Pancreas (tissue), 10 donors: ENCODE measurements around the gene SYTL3. TPM values are rescaled to one million over a fixed set of nuclear protein-coding genes. Genes with fewer than 3 reads are reported as not detected.

Source experiments
- ATAC-seq, 4 donors: fragments of 200-7000 bp; cut with Tn5 transposase; one replicate each; pipeline versions ENCODE4 v1.8.0 to v1.9.1; 2020; ENCODE audit warnings: mild to moderate bottlenecking in 4 of 4, moderate library complexity in 4 of 4
- DNase-seq, 6 donors: peaks; one replicate each; pipeline ENCODE4 v3.0.0-alpha.2; 2020
- FAIRE-seq: peaks from 2 replicates; lab custom pipeline; 2012; peaks lifted over from hg19 to GRCh38; lab: Jason Lieb, UNC
- H3K27ac ChIP-seq, 4 donors: fragments of 200-600 bp; sonication (generic); 1 replicate in 3 of 4; 2 replicates in 1 of 4; pipeline versions ENCODE4 v1.5.0 to v1.8.0; 2020
- H3K27me3 ChIP-seq, 4 donors: fragments of 200-600 bp; one replicate each; pipeline ENCODE4 v1.8.0; 2021
- H3K36me3 ChIP-seq, 3 donors: fragments of 200-600 bp; sonication (generic) in 1 of 3; one replicate each; pipeline versions ENCODE4 v1.5.0 to v1.8.0; 2020 to 2021
- H3K4me1 ChIP-seq, 3 donors: fragments of 200-600 bp; one replicate each; pipeline ENCODE4 v1.8.0; 2021
- H3K4me3 ChIP-seq, 4 donors: fragments of 200-600 bp; sonication (generic) in 2 of 4; one replicate each; pipeline versions ENCODE4 v1.5.0 to v1.8.0; 2020 to 2021
- H3K9me3 ChIP-seq, 4 donors: fragments of 200-600 bp; one replicate each; pipeline ENCODE4 v1.8.0; 2021
- WGBS, 2 donors: extraction: QIAGEN DNeasy Blood & Tissue Kit; methylation state at CpG; one replicate each; pipeline ENCODE4 v1.1.7; 2013; 5-methylcytosine and 5-hydroxymethylcytosine counted together
- intact Hi-C, 3 donors: fragments of 100-400 bp; cut with DNase I; formaldehyde crosslinking; loops; one replicate each; pipeline versions ENCODE4 v1.11.1 to v1.14.2; 2022
- polyA plus RNA-seq, 2 donors: library from polyadenylated mRNA; stranded (reverse); fragments of 200-250 nt; gene quantifications; one replicate each; pipeline ENCODE4 v1.2.3, GENCODE V29; 2013
- total RNA-seq, 6 donors: library from RNA; stranded (reverse); fragmentation: NEBNext Ultra II Directional in 4 of 6; extraction: Animal tissue kit (Norgen Biotek cat#: 25700) in 4 of 6; gene quantifications; one replicate each; pipeline versions ENCODE4 v1.2.1 to v1.2.4, GENCODE V29; 2021 to 2023
- TF ChIP-seq, protein P1 (sequence below), 4 donors: fragments of 200-600 bp; sonication (generic) in 3 of 4; IDR thresholded peaks; one replicate each; pipeline versions ENCODE4 v1.5.0 to v1.8.0; 2021; ENCODE audit warnings: antibody characterized with exemption in 4 of 4
- donor health status: healthy with polysubstance abuse.
- donor health status: DM: no; HTN: no; CAD: no; lungs with moderate emphysema.
- donor health status: DM: no; HTN: no; CAD: no.
- donor health status: control.
- donor health status: control.
- donor health status: Bipolar disorder and iron deficiency.
- donor health status: DM: yes; HTN: yes; CAD: no.
- donor health status: DM: no; HTN: no; CAD: no.
- donor health status: DM: no; HTN: no; CAD: no.
- donor health status: DM: yes; HTN: yes; CAD: no.

The SYTL3 gene
- total and polyA plus RNA-seq, 8 donors = 0.28 to 1.9 (median 0.83) TPM

- H3K36me3 ChIP-seq = peaks cover 7 to 52% (median 21%) of the 10 kb centered on the region in 3 donors
- no peak overlapping the region for H3K27ac ChIP-seq
- TF ChIP-seq, protein P1, sequence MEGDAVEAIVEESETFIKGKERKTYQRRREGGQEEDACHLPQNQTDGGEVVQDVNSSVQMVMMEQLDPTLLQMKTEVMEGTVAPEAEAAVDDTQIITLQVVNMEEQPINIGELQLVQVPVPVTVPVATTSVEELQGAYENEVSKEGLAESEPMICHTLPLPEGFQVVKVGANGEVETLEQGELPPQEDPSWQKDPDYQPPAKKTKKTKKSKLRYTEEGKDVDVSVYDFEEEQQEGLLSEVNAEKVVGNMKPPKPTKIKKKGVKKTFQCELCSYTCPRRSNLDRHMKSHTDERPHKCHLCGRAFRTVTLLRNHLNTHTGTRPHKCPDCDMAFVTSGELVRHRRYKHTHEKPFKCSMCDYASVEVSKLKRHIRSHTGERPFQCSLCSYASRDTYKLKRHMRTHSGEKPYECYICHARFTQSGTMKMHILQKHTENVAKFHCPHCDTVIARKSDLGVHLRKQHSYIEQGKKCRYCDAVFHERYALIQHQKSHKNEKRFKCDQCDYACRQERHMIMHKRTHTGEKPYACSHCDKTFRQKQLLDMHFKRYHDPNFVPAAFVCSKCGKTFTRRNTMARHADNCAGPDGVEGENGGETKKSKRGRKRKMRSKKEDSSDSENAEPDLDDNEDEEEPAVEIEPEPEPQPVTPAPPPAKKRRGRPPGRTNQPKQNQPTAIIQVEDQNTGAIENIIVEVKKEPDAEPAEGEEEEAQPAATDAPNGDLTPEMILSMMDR (IDR thresholded peaks at IDR 0.05) = no peak
- DNase-seq (no peak), ATAC-seq (no peak), FAIRE-seq (no peak)
- peaks cover 5 to 16% (median 15%) of the 10 kb centered on the region in 3 donors for H3K4me1 ChIP-seq
- H3K27me3 ChIP-seq = no peaks in the 10 kb centered on the region
- 90 to 96% methylated on average over 7 of the region's 7 CpGs for WGBS, 2 donors
- H3K4me3 ChIP-seq = no peak overlapping the region
- no peaks in the 10 kb centered on the region for H3K9me3 ChIP-seq
- intact Hi-C loops = loop anchor here in 1 of 3 donors (10.0 kb wide), 1 partner anchor 382 kb away; no protein-coding TSS in a partner anchor
Observed at GRCh38 chr6:158606935-158607334, 42.9 kb upstream of the SYTL3 start.

GRCh38 chr6:158607411-158608170 is 42.3 kb upstream of the SYTL3 start:
- no peak overlapping the region for H3K4me3 ChIP-seq
- H3K27ac ChIP-seq = no peak overlapping the region
- H3K27me3 ChIP-seq = no peaks in the 10 kb centered on the region
- H3K4me1 ChIP-seq = peaks cover 5 to 16% (median 15%) of the 10 kb centered on the region in 3 donors
- DNase-seq (no peak), ATAC-seq (no peak), FAIRE-seq (no peak)
- peaks cover 7 to 52% (median 21%) of the 10 kb centered on the region in 3 donors for H3K36me3 ChIP-seq
- H3K9me3 ChIP-seq = no peaks in the 10 kb centered on the region
- intact Hi-C loops = loop anchor here in 1 of 3 donors (10.0 kb wide), 1 partner anchor 383 kb away; no protein-coding TSS in a partner anchor
- TF ChIP-seq, protein P1 (IDR thresholded peaks at IDR 0.05) = no peak
- 88 to 92% methylated on average over 14 of the region's 14 CpGs for WGBS, 2 donors

- ATAC-seq (no peak), DNase-seq (no peak), FAIRE-seq (no peak)
- no peaks in the 10 kb centered on the region for H3K9me3 ChIP-seq
- no peaks in the 10 kb centered on the region for H3K27me3 ChIP-seq
- WGBS, 2 donors = 93 to 95% methylated on average over 12 of the region's 12 CpGs
- H3K4me3 ChIP-seq = no peak overlapping the region
- H3K36me3 ChIP-seq = peaks cover 7 to 52% (median 21%) of the 10 kb centered on the region in 3 donors
- H3K4me1 ChIP-seq = peaks cover 5 to 15% (median 15%) of the 10 kb centered on the region in 3 donors
- TF ChIP-seq, protein P1 (IDR thresholded peaks at IDR 0.05) = no peak
- no peak overlapping the region for H3K27ac ChIP-seq
- intact Hi-C loops = loop anchor here in 1 of 3 donors (10.0 kb wide), 1 partner anchor 383 kb away; no protein-coding TSS in a partner anchor
Observed at GRCh38 chr6:158608221-158608620, 41.6 kb upstream of the SYTL3 start.

- Histone ChIP-seq H3K4me3 (no peak overlapping the region), H3K9me3 (no peaks in the 10 kb centered on the region), H3K27ac (no peak overlapping the region), H3K36me3 (peaks cover 7 to 52% (median 21%) of the 10 kb centered on the region in 3 donors), H3K4me1 (peaks cover 2 to 5% (median 2%) of the 10 kb centered on the region in 3 donors), H3K27me3 (no peaks in the 10 kb centered on the region)
- intact Hi-C loops = loop anchor here in 1 of 3 donors (10.0 kb wide), 1 partner anchor 385 kb away; no protein-coding TSS in a partner anchor
- FAIRE-seq (no peak), DNase-seq (no peak), ATAC-seq (no peak)
- TF ChIP-seq, protein P1 (IDR thresholded peaks at IDR 0.05) = no peak
- 90 to 92% methylated on average over 13 of the region's 13 CpGs for WGBS, 2 donors
Observed at GRCh38 chr6:158609455-158610155, 40.2 kb upstream of the SYTL3 start.
